Hypothalamus (tissue), 51 donors: ENCODE data around the gene CDK9.
"Not testable (repeated sequence)": the region's sequence is repeated elsewhere in the genome, so short reads cannot be mapped to it uniquely, and the experiment has no call there.

Source experiments
- DNase-seq, 51 donors: peaks; one replicate each; lab custom pipeline; 2025; lab: John Stamatoyannopoulos, UW

CDK9 gene

GRCh38 chr9:127779136-127779981 is 6.5 kb upstream of the CDK9 start:
- DNase-seq = no peak

GRCh38 chr9:127780126-127780885 is 5.5 kb upstream of the CDK9 start:
- DNase-seq = peak in 25 of 51 donors; percentile 16 to 72 (median 43)

- DNase-seq = not testable (repeated sequence)
Observed at GRCh38 chr9:127780909-127781308, 4.9 kb upstream of the CDK9 start.

GRCh38 chr9:127781806-127782205 is 4.0 kb upstream of the CDK9 start:
- DNase-seq = no peak

DNA sequence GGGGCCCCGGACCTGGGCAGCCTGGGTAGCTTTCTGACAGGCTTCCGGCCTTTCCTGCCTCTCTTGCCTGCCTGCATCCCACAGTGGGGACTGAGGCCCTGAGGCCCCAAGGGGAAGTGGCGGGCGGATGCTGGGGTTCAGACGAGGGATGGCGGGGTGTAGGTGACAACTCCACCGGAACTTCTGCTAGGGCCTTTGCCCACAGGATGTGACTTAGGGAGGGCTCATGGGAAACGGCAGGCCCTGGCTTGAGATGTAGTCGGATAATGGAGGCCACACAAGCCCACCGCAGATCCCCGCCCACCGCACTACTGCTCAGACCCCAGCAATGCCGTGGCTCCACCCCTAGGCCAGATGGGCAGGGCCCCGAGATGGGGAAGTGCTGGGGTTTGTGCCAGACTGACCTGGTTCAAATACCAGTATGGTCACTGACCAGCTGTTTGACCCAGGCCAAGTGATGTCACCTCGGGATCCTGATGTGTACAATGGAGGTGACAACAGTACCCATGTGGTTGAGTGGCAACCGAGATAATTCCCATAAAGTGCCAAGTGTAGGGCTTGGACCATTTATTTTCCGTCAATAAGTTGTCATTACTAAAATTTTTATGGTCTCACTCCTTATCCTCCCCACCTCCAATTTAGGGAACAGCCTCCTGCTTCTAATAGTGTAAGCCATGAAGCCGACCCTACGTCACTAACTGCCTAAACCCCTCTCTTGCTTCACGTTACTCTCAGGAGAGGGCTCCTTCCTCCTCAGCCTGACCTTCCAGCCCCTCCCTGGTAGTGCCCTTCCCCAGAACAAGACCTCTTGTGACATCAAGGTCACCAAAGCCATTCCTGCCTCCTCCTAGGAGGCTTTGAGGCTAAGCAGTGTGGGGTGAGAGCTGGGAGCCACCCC is 2.5 kb upstream of the CDK9 start:
- peak in 6 of 51 donors; percentile 6 to 49 (median 30) for DNase-seq

DNA sequence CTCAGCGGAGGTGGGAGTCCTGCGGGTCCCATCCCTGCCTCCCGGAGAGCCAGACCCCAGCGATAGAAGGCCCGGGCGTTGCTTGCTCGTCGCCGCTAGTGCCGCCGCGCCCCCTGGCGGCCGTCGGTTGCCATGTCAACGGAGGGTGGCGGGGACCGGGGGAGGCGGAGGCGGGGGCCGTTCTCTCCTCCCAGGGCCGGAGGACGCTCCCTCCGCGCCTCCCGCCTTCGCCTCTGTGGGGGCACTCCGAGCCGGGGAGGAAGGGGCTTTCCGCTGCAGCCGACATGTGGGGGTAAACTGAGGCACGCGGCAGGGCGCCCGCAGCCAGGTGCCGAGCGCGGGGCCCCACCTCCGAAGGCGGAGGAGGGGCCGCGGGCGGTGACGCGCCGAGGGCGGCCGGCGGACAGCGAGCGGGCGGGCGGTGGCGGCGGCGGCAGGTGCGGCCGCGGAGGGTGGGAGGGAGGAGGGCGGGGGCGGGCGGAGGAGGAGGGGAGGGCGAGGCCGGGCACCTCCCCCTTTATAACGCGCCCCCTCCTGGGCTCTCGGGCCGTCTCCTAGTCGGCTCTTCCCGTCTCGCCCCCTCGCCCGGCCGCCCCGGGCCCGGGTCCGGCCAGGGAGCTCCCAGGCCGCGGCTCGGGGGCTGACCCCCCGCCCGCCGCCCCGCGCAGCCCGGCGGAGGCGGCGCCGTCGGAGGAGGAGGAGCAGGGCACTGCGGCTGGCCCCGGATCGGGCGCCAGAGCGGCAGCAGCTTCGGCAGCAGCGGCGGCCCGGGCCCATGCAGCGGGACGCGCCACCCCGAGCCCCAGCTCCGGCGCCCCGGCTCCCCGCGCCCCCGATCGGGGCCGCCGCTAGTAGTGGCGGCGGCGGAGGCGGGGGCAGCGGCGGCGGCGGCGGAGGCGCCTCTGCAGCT is 556 bp upstream of the CDK9 start:
- DNase-seq = peak; percentile 23 to 90 (median 76)

DNA sequence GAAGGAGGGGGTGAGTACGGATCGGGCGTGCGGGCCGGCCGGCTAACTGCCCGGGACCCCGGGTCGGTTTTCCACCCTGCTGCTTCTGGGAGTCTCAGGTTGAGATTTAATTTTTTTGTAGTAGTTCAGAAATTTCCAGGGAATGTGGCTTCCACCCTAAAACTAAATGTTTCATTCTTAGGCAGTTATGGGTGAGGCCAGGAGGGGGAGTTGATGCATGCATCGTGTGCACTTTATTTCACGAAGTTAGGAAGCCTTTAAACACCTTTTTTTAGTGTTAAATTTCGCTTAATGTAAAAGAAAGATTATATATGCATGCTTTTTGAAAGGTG is 905 bp downstream of the CDK9 start:
- DNase-seq = no peak

DNA sequence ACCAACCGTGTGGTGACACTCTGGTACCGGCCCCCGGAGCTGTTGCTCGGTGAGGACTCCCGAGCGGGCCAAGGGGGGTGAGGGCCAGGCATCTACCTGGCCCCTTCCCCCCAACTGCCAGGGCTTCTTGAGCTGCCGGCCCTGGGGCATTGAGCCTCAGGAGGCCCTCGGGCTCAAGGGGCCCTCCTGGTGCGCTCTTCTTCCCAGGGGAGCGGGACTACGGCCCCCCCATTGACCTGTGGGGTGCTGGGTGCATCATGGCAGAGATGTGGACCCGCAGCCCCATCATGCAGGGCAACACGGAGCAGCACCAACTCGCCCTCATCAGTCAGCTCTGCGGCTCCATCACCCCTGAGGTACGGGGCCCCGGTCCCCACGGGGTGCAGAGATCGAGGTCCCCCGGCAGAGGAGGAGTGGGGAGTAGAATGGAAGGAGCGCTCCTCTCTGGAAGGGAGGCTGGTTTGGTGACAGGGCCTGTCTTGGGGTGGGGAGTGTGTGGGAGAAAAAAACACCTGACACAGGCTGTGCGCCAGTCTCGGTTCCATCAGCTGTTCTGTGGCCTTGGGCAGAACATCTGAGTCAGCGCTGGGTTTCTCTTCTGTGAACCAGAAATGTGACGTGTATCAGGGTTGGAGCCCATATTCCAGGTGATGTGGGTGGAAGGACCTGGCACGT is 2.6 kb downstream of the CDK9 start:
- peak in 1 of 51 donors; percentile 24 for DNase-seq

DNA sequence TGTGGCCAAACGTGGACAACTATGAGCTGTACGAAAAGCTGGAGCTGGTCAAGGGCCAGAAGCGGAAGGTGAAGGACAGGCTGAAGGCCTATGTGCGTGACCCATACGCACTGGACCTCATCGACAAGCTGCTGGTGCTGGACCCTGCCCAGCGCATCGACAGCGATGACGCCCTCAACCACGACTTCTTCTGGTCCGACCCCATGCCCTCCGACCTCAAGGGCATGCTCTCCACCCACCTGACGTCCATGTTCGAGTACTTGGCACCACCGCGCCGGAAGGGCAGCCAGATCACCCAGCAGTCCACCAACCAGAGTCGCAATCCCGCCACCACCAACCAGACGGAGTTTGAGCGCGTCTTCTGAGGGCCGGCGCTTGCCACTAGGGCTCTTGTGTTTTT is 3.3 kb downstream of the CDK9 start:
- no peak for DNase-seq

- no peak for DNase-seq
Observed at GRCh38 chr9:127790094-127790855, 4.4 kb downstream of the CDK9 start.

GRCh38 chr9:127791085-127791484 is 5.3 kb downstream of the CDK9 start:
- no peak for DNase-seq

DNA sequence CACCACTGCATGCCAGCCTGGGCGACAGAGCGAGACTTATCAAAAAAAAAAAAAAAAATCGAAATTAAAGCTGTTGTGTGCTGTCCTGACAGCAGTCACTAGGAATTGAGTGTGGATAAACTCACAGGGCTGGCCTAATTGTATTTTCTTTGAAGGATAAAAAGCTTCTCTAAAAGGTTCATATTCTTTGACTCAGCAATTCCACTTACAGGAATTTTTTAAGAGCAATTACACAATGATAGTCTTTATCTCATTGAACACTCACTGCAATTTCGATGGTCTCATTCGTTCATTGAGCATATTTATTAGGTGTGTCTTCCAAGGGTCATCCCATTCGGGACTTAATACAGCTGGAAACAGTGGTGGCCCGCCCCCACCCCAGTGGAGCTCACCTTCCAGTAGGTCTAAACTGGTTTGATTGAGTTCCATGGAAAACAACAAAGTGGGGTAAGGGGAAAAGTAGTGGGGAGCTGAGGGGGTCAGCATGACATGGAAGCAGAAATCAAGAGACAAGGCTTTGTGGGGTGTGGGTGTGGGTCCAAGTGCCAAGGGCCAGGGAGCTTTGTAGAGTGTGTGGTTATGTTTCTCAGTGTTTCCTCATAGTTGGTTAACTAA is 6.7 kb downstream of the CDK9 start:
- no peak for DNase-seq

DNA sequence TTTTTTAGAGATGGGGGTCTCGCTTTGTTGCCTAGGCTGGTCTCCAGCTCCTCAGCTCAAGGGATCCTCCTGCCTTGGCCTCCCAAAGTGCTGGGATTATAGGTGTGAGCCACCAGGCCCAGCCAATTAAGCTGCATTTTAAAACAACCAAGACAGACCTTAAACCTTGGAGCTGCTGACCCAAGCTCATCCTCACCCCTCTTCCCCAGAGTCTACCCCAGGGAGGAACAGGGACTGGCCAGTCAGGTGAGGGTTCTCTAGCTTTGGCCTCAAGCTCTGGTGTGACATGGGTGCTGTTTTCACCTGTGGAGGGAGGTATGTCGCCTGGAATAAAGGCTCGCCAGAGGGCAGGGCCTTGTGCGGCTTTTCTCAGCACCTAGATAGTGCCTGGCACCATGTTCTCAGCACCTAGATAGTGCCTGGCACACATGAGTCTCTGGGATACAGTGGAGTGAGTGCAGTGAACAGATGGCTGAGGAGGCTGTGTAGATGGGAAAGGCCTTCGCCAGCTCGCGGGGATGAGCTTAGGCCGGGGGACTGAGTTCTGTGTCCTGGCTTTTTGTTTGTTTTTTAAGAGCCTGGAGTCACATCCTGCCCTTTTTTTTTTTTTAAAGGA is 7.4 kb downstream of the CDK9 start:
- no peak for DNase-seq

- DNase-seq = no peak
Observed at GRCh38 chr9:127794001-127794791, 8.4 kb downstream of the CDK9 start.

DNA sequence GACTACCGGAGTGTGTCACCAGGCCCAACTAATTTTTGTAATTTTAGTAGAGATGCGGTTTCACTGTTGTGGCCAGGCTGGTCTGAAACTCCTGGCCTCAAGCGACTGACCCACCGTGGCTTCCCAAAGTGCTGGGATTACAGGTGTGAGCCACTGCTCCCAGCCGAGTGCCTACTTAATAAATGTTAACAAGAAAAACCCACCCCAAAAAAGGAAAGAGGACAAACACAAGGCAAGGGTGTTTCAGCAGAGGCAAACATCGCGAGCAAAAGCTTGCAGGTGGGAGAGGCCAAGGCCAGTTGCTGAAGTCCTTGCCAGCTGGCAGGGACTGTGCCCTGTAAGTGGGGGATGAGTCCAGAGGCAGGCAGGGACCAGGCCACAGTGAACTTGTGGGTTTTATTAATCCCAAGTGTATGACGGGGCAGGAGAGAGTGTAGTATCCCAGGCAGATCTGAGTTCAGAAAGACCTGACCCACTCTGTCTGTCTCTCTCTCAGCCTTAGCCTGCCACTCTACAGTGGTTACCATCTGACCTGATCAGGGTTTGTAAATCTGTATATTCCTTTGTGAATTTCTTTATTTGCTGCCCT is 10.5 kb downstream of the CDK9 start:
- no peak for DNase-seq

GRCh38 chr9:127796852-127797370 is 11.1 kb downstream of the CDK9 start:
- DNase-seq = no peak
